GM21423 (cell line): Measurements from ENCODE around the gene PRKN.

Source experiments
- ATAC-seq: cut with Tn5 transposase; IDR thresholded peaks from one replicate; pipeline ENCODE4 v1.9.1; 2021; ENCODE audit warnings: mild to moderate bottlenecking, moderate library complexity; ENCODE audit not compliant: unreplicated experiment

The PRKN gene

DNA sequence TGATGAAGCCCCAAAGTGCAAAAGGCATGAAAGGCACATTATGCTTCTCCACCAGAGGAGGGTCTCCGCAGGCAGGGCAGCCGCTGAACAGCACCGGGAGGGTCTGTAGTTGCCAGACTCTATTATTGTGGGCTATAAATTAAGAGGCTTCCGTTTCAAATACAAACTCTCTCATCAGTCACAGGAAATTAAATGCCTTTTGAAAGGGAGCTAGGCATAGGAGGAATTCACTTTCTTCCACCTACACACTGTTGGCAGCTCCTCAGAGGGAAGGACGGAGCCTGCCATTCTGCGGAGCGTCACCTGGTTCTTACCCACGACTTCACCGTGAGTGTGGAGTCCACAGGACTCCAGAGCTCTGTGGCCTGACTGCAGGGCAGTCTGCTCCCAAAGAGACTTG is 1312.9 kb downstream of the PRKN start:
- no peak for ATAC-seq

DNA sequence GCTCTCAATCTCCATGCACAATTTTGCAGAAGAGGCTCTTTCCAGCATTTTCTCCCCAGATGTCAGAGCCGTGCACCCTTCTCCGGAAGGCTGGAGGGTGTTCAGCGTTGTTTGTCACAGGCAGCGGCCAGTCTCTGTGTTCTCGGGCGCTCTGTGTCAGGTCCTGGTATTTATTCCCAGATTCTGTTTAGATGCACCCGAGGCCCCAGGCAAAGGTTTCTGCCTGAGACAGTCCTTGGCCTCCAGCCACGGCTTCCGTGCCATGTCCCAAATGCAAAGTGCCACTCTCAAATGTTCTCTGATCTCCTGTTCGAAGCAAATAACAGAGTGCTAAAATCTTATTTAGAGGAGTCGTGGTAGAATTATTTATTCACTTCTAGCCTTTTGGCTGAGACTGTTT is 1313.4 kb downstream of the PRKN start:
- no peak for ATAC-seq

DNA sequence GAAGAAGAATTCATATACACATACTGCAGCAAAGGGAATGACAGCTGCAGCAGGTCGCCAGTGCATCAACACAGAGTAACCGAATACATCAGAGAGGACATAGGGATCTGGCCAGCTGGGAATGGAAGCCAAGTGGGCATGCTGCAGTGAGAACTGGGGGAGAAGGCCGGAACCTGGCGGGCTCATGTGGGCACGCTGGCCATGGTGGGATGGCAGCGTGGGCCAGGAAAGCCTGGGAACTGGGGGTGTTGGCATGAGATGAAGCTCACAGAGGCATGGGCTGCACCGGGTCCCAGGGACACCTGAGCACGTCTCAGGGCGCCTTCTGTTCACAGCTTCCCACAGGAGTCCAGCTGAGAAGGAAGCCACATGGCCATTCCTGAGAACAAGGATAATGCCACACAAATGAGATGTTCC is 1314.2 kb downstream of the PRKN start:
- no peak for ATAC-seq

DNA sequence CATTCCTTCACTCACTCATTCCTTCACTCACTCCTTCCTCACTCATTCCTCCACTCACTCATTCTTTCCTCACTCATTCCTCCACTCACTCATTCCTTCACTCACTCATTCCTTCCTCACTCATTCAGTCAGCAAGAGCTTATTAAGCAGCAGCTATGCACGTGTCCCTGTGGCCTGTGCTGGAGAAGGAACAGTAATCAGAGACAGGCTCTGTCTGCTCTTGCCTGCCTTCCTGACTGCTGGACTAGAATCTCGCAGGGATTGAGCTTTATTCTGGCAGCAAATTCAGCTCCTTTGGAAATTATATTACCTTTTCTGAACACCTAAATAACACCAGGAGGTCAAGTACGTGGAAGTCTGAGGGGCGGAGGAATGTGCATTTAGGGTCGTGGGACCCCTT is 1314.8 kb downstream of the PRKN start:
- no peak for ATAC-seq

DNA sequence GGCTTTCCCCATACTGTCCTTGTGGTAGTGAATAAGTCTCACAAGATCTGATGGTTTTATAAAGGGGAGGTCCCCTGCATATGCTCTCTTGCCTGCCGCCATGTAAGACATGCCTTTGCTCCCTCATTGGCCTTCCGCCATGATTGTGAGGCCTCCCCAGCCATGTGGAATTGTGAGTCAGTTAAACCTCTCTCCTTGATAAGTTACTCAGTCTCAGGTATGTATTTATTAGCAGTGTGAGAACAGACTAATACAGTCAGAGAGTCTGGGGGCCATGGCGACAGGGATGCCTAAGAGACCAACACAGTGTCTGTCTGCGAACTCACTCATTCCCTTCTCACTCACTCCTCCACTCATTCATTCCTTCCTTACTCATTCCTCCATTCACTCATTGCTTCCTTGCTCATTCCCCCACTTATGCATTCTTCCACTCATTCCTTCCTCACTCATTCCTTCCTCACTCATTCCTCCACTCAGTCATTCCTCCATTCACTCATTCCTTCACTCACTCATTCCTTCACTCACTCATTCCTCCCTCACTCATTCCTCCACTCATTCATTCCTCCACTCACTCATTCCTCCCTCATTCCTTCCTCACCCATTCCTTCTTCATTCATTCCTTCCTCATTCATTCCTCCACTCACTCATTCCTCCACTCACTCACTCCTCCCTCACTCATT is 1316.2 kb downstream of the PRKN start:
- ATAC-seq, result no peak

DNA sequence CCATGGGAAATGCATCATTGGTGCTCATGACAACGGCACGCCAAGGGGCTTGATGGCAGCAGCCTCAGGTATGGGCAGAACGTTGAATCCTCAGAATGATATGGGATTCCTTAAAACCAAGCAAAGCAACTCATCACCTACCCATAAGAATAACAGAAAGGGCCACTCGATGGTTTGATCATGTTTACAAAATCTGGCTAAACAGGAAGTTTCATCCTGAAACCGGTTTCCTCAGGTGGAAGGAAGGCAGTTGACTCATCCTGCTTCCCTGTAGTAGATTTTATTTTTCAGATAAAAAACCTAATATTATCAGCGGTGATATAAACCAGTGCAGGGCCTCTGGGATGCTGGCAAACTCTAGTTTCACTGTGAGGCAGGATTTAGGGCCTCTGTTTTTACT is 1316.8 kb downstream of the PRKN start:
- no peak for ATAC-seq

DNA sequence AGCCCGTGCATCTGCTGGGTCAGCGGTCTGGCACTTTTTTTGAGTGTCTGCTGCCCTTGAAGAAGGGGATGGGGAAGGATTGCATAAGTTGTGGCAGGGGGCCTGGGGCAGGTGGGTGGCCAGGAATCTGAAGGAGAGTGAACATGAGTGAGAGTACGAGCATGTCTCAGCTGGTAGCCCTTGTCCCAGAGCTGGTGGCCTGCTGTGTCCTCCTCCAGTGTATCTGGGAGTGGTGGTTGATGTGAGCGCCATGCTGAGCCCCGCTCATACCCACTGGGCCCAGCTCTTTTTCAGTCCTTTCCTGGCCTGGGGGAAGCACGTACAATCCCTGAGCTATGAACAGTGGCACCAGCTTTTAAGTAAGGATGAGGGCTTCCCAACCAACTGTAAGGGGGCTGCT is 1317.5 kb downstream of the PRKN start:
- no peak for ATAC-seq

DNA sequence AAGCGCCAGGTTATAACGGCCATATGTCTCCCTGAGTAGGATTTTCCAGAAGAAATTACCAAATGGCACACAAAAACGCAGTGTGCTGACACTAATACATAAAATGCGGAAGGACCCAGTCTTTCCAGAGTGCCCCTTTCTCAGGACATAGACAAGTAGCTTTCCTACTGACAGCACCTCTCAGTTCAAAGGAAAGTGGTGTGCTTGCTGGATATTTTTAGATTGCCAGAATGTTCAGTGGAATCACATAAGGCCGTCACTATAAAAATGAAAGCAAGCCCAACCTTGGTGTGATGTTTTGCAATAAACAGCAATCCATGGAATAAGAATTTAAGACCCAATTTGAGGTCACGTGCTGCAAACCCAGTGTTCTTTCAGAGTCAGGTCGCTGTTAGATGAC is 1318.2 kb downstream of the PRKN start:
- ATAC-seq, result no peak

DNA sequence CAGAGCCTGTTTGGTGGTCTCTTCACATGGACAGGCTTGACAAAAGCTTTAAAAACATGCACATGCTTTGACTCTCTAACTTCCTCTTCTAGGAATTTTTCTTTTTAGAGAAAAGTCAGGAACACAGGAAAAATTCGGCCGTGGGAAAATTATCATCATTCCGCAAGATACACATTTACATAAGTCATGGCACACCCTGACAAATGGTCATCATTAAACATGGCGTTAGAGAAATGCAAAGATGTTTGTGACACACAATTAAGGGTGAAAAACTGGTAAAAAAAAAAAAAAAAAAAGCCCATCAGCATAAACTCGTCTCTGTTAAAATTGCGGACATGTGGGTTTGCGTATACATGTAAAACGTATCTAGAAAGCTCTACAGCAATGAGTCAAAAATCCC is 1319.5 kb downstream of the PRKN start:
- ATAC-seq, result no peak

DNA sequence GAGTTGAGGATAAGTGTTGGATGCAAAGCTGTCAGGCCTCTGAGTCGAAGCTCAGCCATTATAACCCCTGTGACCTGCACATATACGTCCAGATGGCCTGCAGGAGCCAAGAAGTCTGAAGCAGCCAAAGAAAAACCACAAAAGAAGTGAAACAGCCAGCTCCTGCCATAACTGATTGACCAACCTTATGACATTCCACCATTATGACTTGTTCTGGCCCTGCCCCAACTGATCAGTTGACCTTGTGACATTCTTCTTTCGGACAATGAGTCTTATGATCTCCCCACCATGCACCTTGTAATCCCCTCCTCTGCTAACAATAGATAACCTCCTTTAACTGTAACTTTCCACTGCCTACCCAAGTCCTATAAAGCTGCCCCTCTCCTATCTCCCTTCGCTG is 1320.0 kb downstream of the PRKN start:
- no peak for ATAC-seq

DNA sequence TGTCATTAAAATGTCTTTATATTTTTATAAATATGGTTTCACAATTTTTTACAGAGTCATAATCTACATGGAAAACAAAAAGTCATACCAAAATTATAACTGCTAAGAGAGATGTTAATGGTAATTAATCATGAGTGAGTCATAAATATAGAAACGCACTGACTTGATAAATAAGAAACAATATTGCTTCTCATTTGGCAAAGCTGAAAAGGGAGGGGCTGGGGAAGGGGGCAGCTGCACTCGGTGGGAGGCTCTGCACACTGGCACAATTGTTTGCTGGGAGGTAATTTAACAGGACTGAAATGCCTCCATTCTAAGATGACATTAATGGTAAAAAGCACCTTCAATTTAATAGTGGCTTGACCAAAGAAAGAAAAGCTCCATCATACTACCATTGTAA is 1320.5 kb downstream of the PRKN start:
- no peak for ATAC-seq

DNA sequence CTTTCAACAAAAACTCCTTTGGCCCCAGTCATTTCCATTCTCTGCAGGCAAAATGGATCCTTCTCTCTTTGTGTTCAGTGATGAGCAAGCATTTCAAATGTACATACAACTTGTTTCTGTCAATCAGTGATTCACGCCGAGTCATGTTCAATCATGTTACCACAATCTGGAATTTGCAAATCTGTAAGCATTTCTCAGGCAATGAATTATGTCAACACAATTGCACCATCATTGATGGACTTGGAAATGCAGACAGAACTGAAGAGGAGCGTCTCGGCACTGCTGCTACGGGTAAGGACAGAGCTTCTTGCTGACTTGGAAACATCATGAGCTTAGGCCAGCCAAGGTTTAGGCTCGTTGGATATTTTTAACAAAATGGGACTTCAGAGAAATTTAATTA is 1320.9 kb downstream of the PRKN start:
- ATAC-seq, result no peak

DNA sequence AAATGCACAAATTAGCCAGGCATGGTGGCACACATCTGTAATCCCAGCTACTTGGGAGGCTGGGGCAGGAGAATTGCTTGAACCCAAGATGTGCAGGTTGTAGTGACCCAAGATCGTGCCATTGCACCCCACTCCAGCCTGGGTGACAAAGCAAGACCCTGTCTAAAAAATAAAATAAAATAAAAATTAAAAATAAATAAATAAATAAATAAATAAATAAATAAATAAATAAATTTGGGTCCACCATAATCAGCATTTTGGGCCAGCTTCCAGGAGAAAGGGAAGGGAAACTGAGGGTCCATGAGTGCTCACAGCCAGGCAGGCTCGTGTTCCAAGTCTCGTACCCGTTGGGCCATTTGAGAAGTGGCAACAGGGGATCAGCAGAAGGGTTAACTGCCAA is 1322.1 kb downstream of the PRKN start:
- ATAC-seq, result no peak

DNA sequence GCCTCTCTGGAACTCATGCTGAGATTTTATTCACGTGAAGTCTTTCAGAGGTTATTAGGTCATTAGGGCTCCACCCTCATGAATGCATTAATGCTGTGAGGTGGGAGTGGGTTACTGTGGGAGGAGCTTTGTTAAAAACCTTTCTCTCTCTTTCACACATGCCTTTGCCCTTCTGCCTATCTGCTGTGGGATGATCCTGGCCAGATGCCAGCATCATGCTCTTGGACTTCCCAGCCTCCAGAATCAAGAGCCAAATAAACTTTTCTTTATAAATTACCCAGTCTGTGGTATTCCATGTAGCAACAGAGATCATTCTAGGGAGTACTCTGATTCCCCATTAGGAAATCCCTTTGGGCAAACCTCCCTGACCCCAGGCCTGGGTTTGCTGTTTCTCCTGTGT is 1323.8 kb downstream of the PRKN start:
- no peak for ATAC-seq

DNA sequence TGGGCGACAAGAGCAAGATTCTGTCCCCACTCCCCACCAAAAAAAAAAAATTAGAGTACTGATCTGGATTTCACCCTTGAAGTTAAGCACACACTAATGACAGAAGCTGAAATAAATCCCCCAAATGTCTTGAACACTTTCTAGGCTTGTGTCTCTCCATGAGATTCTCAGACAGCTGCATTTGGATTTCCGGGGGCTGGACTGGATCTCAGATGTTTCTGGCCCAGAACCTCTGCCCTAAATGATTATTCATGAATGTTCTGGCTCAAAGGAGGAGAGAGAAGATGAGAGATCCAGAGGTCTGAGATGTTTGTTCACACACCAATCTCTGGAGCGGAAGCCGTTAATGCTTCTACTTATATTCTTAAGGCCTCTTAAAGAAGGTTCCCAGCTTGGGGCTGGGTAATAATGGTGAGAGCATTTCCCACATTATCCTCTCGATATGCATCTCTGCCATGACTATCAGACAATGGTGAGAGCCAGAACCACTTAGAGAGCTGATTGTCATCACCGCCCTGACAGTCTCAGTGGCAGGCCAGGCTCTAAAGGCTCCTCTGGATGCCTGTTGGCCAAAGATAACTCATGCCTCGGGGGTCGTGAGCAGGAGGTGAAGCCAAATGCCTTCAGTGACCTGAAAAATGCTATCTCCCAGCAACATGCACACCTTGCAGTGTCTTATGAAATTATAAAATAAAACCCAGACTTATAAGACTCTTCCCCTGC is 1325.8 kb downstream of the PRKN start:
- ATAC-seq, result no peak

DNA sequence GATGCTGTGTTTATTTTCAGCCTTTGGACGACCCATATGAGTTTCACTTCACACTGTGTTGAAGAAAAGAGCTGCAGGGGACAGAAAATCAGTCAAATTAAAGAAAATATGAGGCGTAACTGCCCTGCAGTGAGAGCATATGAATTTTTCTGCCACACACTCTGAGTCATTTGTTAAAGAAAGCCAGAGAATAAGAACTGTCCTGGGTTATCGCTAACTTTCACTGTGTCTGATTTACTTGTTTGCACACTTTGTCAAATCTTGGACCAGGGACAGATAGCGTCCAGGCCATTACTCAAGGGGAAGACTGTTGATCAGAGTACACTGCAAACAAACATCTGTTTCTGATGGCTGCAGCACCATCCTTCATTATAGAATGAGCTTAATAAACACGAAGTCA is 1326.9 kb downstream of the PRKN start:
- ATAC-seq, result no peak

DNA sequence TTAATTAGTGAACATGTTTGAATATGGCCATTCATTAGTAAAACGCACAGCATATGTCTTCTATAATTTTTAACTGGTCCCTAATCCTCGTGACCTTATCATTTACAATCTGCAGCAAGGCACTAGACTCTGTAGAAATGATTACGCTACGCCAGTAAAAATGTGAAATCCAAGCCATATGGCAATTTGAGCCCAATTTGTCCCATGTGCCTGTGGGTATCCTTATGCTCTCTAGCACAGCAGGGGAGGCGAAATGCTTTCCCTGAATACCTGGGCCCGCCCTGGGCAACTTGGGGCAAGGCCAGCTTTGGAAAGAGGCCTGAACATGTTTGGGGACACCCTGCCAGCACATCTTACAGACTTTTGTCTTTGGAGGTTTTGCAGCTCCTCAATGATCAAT is 1331.0 kb downstream of the PRKN start:
- ATAC-seq, result no peak

DNA sequence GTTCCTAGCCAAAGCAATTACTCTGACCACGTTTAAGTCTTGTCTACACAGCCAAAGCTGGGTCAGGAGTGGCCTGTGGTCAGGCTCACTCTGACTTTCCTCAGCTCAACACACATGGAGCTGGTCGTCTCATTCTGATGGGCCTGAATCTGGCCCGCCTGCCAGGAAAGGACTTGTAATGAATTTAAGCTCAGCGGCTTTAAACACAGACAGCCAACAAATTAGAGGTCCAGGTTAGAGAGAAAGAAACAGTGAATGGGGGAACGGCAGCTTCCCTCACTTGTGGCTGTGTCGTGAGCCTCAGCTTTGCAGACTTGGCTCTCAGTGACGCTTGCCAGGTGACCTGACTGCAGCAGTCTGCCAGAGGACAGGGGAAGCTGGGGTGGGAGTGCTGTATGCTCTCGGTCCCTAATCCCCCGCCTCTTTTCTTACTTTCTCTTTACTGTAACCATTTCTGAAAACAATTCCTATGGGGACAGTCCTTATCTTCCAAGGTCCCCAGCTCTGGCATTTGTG is 1331.8 kb downstream of the PRKN start:
- ATAC-seq, result no peak

DNA sequence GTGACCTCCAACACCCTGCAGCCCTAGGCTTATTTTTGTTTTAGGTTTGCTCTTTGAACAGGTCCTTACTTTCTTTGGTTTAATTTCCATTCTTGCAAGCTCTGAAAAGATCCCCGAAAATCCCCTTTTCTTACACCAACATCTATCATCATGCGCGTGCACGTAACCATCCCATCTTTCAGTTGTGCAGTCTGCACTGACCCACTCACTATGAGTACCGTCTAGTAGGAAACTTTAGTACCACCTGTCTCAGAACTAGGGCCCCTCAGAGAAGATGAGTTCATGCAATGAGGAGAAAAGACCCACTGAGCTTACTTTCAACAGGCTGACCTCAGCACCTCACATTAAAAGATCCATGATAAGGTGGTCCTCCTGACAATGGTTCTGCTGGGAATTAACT is 1333.1 kb downstream of the PRKN start:
- ATAC-seq, result no peak

DNA sequence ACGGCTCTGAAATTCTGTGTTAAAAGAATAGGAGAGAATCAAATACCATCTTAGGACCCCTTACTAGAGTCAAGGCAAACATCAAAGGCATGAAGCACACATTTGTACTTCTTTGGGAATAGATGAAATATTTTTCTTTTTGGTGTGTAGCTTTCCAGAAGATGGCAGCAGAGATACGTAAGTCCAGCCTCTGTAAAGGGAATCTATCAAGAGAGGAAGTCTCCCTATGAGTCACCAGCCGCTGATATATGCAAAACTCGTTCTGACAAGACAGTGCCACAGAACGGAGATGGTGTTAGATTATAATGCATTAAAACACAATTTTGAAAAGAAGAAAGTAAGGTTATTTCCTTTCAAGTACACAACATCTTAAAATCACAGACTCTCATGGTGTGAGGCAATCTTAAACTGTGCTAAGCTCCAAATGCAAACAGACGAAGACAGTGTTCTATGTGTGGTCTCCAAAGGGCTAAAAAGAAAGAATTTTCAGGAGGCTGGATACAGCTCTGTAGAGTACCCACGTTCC is 1333.7 kb downstream of the PRKN start:
- ATAC-seq, result peak; percentile 100

DNA sequence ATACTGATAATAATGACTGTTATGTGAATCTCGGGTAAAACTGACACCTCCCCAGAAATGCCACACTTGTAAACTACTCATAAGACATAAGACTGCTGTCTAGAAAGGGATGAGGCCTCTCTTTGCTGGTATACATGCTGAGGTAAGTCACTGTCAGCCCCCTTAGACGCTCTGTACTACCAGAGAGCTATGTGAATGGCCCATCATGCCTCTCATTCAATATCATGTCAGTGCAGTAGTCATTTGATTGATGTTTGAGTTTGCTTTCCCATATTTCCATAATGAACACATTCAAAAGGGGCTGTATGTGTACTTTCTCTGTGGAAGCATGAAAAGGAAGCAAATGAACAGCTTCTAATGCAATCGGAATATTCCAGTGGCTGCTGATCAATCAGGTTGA is 1334.3 kb downstream of the PRKN start:
- no peak for ATAC-seq

DNA sequence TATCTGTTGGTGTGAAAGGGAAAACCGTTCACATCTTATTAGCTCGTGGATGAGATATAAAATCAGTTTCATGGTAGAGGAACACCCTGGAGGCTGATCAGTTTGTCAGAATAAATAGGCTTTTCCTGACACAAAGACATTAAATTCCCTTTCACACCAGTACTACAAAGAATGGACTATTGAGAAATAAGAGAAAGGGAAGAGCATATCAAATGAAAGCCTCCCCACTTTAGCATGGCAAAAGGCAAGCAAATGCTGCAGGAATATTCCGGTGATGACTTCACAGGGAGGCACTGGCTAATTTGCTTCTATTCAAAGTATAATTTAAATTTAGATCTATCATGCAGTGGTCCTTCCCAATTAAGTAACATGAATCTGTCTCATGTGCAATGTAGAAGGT is 1337.8 kb downstream of the PRKN start:
- ATAC-seq, result no peak
